HG02763 (cell line): Measurements from ENCODE around the gene CKAP4.

ENCODE experiments used
- ATAC-seq: cut with Tn5 transposase; IDR thresholded peaks from one replicate; pipeline ENCODE4 v1.9.1; 2021; ENCODE audit warnings: mild to moderate bottlenecking, moderate library complexity; ENCODE audit not compliant: unreplicated experiment

The CKAP4 gene

DNA sequence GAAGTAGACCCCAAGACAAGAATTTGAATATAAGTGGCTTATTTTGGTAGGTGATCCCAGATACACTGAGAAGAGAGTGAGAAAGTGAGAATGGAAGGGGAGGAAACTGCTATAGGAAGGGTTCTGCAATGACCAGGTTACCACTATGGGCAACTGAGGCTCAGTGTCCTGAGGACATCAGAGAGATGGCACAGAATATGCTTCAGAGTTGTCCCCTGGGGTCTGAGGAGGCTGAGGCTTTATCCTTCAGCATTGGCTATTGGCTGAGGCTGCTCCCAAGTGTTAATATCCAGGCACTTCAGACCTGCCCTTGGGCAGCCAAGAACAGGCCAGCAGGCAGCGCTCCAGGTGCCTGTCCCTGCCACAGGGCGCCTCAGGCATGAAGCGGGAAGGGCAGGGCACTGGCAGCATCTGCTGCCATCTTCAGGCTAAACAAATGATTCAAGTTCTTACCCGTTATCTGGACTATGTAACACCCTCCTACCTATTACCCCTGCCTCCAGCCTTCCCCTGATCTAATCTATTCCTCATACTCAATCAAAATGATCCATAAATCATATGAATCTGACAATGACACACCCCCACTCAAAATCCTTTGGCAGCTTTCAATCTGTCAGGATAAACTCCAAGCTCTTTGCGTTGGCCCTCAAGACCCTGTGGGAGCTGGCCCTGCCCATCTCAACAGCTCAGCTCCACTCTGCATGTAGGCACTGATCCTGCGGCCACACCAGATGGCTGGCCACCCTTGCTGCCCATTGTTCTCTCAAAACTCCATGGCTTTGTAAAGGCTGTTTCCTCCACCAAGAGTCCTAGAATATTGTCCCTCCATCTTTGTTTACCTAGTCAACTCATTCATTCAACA is 42.4 kb downstream of the CKAP4 start:
- no peak for ATAC-seq

DNA sequence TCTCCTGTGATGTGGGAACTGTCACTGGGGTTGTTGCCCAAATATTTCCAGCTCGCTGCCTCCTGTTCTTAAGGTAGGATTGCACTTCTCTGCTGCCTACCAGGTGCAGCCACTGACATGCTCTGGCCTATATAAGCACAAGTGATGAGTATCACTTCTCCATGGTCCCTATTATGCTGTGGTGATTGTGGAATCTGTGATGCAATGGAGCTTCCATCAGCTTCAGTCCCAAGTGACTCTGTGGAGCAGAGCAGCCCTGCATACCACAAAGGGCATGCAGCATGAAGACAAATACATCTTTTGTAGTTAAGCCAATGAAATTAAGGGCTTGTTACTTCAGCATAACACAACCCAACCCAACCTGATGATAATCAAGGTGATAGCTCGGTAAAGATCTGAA is 43.5 kb downstream of the CKAP4 start:
- ATAC-seq = no peak

DNA sequence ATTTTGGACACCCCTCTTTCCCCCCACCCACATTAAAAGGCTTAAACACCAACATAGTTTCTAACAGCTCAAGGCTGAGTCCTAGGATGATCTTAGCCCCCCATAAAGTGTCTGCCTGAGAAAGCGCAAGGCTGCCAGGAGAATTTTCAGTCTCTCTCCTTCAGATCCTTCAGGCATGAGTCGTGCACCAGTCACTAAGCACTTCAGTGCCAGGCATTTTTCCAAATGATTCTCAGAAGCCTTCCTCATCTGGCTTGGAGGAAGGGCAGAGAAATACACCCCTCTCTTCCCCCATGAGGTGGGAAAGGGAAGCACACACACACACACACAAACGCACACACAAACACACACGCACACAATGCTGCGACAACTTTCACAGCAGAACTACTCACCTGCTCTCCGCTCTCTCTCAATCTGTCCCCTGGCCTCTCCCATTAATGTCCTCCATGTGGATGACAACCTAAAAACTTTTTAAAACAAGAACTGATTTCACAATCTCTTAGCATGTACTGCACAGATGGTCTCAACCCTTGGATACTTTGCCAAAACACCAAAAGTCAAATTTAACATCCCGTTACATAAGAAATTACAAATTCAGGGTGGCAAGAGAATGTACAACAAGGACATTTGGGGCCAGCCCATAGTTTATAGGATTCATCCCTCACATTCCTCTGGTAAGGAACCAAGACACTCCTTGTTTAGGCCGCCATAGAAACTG is 49.8 kb downstream of the CKAP4 start:
- ATAC-seq = no peak

DNA sequence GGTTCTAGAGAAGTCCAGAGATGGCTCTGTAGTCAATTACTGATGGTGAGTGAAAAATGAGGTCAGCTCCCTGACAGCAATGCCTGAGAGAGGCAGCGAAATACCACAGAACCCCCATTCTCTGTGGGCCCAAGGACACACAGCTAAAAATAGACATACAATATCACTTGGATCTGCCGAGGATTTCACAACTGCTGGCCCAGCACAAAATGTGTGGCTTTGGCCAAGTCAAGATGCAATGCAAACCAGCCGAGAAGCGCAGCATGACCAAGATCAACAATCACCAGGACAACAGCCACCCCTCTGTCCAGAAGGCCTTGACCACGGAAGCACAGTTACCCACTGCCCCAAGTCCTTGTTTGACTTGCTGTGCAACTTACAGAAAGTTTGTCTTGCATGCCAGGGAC is 52.2 kb downstream of the CKAP4 start:
- no peak for ATAC-seq

DNA sequence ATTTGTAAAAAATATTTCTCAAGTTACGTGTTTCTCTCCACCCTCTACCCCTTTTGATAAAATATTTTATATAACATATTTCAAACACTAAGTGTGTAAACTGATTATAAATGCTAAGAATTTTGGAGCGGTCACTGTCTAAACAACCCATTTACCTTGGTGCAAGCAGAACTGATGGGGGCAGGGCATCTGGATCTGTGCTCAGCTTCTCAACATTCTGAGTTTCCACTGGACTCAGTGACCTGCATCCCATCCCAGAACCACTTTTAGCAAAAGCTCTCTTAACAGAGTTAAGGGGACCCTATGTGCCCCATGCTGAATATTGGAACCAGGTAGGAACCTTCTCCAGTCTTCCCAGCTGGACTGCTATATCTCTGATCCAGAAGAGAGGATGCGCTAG is 53.5 kb downstream of the CKAP4 start:
- ATAC-seq = no peak

DNA sequence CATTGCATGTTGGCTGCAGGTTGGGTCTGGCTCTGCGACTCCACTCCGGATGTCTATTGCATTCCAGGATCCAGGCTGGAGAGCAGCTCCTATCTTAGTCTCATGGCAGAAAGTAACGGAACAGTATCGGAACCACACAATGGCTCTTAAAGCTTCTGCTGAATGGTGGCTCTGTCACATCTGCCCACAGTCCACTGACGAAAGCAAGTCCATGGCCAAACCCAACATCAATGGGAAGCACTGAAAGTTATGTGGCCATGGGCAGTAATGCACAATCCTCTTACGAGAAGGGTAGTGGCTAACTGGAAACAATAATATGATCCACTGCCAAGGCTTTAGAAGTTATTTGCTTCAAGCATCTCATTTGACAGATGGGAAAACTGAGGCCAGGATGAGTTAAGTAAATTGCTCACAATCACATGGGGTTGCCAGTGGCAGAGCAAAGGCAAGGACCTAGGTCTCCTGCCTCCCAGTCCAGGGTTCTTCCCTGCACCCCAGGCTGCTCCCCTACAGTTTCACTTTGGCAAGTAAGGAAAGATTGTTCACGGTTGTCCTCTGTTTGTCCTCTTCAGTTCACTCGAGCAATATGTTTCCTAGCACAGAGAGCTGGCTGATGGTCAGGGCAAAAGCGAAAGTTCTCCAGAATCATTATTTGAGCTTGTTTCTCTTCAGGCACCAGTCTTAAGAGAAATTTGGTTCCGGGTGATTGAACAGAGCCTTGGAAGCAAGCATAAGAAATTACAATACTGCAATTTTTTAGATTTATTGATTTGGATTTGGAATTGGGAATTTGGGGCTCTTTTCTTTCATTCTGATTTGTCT is 54.2 kb downstream of the CKAP4 start:
- no peak for ATAC-seq

DNA sequence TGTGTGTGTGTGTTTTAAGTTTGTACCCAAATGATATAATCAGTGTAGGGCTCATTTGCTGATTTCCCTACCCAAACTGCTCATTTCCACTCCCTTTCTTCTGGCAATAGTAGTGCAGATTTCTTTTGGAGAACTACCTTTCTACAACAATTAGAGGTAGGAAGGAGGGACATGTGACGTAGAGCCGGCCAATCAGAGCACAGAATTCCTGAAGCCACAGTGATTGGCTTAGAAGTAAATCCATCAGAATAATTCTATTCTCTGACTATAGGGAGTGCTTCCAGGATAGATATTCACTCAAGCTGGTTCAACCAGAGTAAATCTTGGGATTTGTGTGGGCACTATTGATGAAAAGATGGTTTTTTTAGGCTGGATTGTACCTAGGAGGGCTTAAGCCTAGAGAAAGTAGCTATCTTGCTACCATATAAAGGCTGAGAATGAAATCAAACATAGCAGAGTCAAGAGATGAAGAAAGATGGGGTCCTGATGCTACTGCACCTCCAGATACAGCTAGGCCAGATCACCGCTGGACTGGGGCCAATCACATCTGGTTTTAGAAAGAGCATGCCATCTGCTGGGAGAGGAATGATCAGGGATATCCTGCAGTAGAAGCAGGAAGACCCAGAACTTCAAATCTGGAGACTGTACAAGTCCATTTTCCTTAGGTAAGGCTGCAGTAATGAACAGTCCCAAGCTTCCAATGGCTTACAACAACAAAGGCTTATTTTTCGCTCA is 55.0 kb downstream of the CKAP4 start:
- no peak for ATAC-seq

DNA sequence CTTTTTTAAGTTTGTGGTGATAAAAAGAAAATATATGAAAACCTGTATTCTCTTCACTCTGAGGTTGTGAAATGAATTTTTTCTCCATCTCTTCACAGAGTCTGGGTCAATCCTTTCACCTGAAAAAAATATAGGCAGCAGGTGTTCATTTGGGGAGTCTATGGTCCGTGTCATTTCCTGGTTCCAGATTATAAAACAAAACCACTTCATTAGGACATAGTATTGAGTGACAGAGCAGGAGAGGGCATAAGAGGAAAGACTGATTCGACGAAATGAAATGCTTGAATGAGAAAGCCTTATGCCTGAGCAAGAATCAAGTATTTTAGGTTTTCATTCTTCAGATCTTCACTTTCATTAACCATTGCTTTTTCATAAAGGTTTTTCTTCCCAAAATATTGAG is 57.2 kb downstream of the CKAP4 start:
- no peak for ATAC-seq

DNA sequence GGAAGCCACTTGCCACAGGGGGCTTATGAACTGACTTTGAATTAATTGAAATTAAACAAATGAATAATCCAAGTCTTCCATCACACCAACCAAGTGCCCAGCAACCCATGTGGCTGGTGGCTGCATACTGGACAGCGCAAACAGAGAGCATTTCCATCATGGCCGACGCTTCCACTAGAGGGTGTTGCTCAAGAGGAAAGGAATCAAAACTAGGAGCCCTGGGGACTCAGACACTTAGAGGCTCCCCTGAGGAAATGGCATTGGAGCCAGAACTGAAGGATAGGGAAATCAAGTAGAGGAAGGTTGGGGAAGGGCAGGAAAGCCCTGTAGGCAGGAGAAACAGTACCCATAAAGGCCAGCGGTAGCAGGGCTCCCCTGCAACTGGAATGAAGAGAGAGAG is 58.5 kb downstream of the CKAP4 start:
- ATAC-seq = no peak

DNA sequence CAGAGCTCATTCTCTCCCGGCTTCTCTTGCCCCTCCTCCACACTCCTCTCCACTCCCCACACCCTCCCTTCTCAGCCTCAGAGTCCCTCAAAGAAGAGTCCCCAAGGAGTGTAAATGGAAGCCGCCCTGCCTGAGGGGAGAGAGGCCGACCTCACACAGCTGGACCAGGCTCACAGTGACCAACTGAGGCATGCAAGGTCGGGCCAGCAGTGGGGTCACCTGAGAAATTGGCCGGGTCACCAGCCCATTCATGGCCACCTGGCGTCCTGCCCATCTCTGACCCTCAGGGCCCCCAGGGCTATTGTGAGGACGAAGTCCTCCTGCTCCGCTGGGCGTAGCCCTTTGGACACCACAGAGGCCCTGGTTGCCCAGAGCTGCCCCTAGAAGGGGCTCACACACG is 59.6 kb downstream of the CKAP4 start:
- no peak for ATAC-seq
